H1 (cell line): ENCODE measurements around the gene DHRS7C. TPM values are rescaled to one million over a fixed set of nuclear protein-coding genes. Genes with fewer than 3 reads are reported as not detected.

Experiments
- CTCF ChIP-seq, 3 experiments: IDR thresholded peaks; 1 replicate in 2 of 3; 2 replicates in 1 of 3; pipeline versions ENCODE4 v1.5.1 to v1.6.1; 2011; ENCODE audit warnings: low read length in 3 of 3, mild to moderate bottlenecking in 3 of 3, inconsistent platforms in 2 of 3, low read depth in 1 of 3, moderate library complexity in 1 of 3; ENCODE audit not compliant: insufficient read depth in 1 of 3; ENCODE audit errors: control extremely low read depth in 1 of 3
- SP1 ChIP-seq: IDR thresholded peaks from 2 replicates; pipeline ENCODE4 v1.6.1; 2011; ENCODE audit warnings: low read depth, low read length
- polyA plus RNA-seq, 7 experiments: library from polyadenylated mRNA; depleted of rRNA in 3 of 7; stranded (reverse) in 5 of 7; unstranded in 2 of 7; fragments of >200 nt in 5 of 7; fragments of 200-250 nt in 2 of 7; gene quantifications; 1 replicate in 5 of 7; 2 replicates in 1 of 7; 4 replicates in 1 of 7; pipeline versions ENCODE4 v1.2.1 to v1.2.3, GENCODE V29; 2011 to 2013; ENCODE audit warnings: missing spikeins in 2 of 7, mixed read lengths in 2 of 7
- total RNA-seq: library from RNA; stranded (reverse); fragmentation: NEBNext Ultra II Directional; extraction: Animal tissue kit (Norgen Biotek cat#: 25700); gene quantifications from 2 replicates; pipeline ENCODE4 v1.2.1, GENCODE V29; 2021

The DHRS7C gene
- total and polyA plus RNA-seq, 2 of the 8 experiments (the other 6 are each of a cell fraction or from before 2014, with no cell fraction given): not detected

GRCh38 chr17:9788601-9789000 is 2.8 kb downstream of the DHRS7C start (continued):
- TF ChIP-seq CTCF (IDR thresholded peaks at IDR 0.05; ENCODE audit: control extremely low read depth in 1 of 3, insufficient read depth in 1 of 3, low read depth in 1 of 3, low read length in 3 of 3) (no peak), SP1 (no peak)
